Right atrium auricular region (tissue), 2 donors: ENCODE measurements around the gene GGT1. TPM values are rescaled to one million over a fixed set of nuclear protein-coding genes. Genes with fewer than 3 reads are reported as not detected.
"Not testable (repeated sequence)": the region's sequence is repeated elsewhere in the genome, so short reads cannot be mapped to it uniquely, and the experiment has no call there.

Experiments
- DNase-seq: peaks from one replicate; pipeline ENCODE4 v3.0.0-alpha.2; 2019; ENCODE audit warnings: low spot score
- H3K27ac ChIP-seq, 2 donors: fragments of 200-600 bp; sonication (generic); 1 replicate in 1 of 2; 2 replicates in 1 of 2; pipeline ENCODE4 v1.5.1; 2016 to 2019
- H3K27me3 ChIP-seq, 2 donors: fragments of 200-600 bp; sonication (generic); one replicate each; pipeline versions ENCODE4 v1.5.1 to v1.6.0; 2017 to 2019
- H3K36me3 ChIP-seq: fragments of 200-600 bp; sonication (generic); one replicate; pipeline ENCODE4 v1.5.1; 2016
- H3K4me1 ChIP-seq, 2 donors: fragments of 200-600 bp; sonication (generic); one replicate each; pipeline versions ENCODE4 v1.5.1 to v1.6.0; 2017 to 2019
- H3K4me3 ChIP-seq, 2 donors: fragments of 200-600 bp; sonication (generic); 1 replicate in 1 of 2; 2 replicates in 1 of 2; pipeline ENCODE4 v1.5.1; 2017 to 2019; ENCODE audit warnings: mild to moderate bottlenecking in 1 of 2, moderate library complexity in 1 of 2
- H3K9me3 ChIP-seq, 2 donors: fragments of 200-600 bp; sonication (generic); one replicate each; pipeline ENCODE4 v1.5.1; 2019
- total RNA-seq, 2 donors: library from RNA; depleted of rRNA; stranded (reverse); fragments of >200 nt; gene quantifications; one replicate each; pipeline ENCODE4 v1.1.0, GENCODE V29; 2016
- TF ChIP-seq, protein P1 (sequence below), 2 donors: fragments of 200-600 bp; sonication (generic); IDR thresholded peaks; one replicate each; pipeline ENCODE4 v1.5.1; 2019; ENCODE audit warnings: antibody characterized with exemption in 2 of 2

The GGT1 gene
- total RNA-seq, 2 donors from 2014 or later, result 0.98 to 1.7 TPM

DNA sequence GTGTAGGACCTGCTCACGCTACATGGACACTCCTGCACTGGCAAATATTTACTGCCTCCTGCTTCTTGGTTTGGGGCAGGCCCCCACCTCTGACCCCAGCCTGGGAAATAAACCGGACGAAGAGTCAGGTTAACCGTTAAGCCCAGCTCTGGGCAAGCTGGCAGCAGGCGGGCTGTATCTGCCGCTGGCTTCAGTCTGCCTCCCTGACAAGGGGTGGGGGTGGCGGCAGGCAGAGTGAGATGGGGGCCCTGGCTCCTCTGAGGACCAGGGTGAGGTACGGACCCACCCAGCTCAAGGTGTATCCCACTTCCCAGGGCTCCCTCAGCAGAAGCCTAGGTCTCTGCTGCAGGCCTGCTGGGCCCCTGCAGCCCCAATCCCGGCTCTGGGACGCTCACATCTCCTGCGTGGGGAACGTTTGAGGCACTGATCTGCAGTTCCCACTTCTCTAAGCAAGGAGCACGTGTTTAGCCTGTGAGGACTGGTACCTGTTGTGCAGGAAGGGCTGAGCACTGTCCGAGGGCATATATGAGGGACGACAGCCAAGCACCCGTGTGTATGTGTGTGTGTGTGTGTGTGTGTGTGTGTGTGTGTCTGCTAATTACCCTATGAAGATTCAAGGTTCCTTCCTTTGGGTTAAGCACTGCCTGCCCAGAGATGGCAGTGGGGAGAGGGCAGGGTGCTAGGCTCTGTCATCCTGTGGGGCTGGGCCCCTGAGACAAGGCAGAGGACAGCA is 9.0 kb upstream of the GGT1 start:
- DNase-seq, result no peak
- Histone ChIP-seq H3K4me1 (peaks cover 0 to 10% of the 10 kb centered on the region in 2 donors), H3K9me3 (no peaks in the 10 kb centered on the region), H3K27ac (peak overlapping the region in 1 of 2 donors; percentile 81), H3K4me3 (no peak overlapping the region), H3K36me3 (no peaks in the 10 kb centered on the region), H3K27me3 (no peaks in the 10 kb centered on the region)
- TF ChIP-seq, protein P1, sequence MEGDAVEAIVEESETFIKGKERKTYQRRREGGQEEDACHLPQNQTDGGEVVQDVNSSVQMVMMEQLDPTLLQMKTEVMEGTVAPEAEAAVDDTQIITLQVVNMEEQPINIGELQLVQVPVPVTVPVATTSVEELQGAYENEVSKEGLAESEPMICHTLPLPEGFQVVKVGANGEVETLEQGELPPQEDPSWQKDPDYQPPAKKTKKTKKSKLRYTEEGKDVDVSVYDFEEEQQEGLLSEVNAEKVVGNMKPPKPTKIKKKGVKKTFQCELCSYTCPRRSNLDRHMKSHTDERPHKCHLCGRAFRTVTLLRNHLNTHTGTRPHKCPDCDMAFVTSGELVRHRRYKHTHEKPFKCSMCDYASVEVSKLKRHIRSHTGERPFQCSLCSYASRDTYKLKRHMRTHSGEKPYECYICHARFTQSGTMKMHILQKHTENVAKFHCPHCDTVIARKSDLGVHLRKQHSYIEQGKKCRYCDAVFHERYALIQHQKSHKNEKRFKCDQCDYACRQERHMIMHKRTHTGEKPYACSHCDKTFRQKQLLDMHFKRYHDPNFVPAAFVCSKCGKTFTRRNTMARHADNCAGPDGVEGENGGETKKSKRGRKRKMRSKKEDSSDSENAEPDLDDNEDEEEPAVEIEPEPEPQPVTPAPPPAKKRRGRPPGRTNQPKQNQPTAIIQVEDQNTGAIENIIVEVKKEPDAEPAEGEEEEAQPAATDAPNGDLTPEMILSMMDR (IDR thresholded peaks at IDR 0.05), result no peak

DNA sequence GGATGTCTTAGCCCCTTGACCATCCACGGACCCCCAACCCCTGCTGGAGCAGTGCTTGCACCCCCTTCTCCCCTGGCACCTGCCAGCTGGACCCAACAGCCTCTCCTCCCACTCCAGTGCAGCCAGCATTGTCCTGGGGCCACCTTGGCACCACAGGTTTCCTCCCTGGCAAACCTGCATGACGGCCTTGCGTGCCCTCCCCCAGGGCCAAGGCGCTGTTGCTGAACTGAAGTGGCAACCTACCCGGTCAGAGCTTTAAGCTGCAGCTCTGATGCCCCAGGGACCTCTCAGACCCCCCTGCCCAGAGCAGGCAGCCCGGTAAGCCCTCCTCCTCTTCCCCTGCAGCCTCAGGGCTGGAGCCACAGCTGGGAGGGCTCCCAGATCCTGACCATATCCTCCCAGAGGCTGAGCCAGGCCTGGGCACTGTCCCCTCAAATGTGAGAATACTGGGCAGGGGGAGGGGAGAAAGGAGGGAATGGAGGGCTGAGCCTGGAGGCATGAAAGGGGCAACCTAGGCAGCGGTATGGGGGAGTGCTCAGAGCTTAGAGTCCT is 8.3 kb upstream of the GGT1 start:
- no peak overlapping the region for H3K4me3 ChIP-seq
- DNase-seq, result no peak
- TF ChIP-seq, protein P1 (IDR thresholded peaks at IDR 0.05), result no peak

DNA sequence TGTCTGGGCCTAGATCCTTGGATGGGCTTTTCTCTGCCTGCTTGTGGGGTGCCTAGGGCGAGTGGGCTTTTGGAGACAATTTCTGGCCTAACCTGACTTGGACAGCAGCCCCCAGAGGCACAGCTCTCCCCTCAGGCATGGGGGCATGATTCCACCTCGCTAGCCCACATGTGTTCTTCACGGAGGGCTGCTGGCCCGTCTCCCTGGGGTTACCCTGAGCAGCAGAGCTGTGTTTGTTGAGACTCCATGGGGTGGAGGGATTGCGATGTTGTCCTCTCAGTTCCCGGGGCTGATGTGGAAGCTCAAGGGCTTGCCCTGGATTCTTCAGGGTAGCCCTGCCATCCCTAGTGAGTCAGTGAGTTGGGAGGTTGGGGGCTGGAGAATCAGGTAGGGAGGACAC is 7.8 kb upstream of the GGT1 start:
- Histone ChIP-seq H3K4me3 (no peak overlapping the region), H3K36me3 (no peaks in the 10 kb centered on the region), H3K27ac (no peak overlapping the region), H3K27me3 (no peaks in the 10 kb centered on the region), H3K4me1 (peaks cover 0 to 10% of the 10 kb centered on the region in 2 donors), H3K9me3 (no peaks in the 10 kb centered on the region)
- no peak for DNase-seq
- TF ChIP-seq, protein P1 (IDR thresholded peaks at IDR 0.05), result no peak

More for the DNA sequence above, 8.3 kb upstream of the GGT1 start:
- Histone ChIP-seq H3K9me3 (no peaks in the 10 kb centered on the region), H3K4me1 (peaks cover 0 to 10% of the 10 kb centered on the region in 2 donors), H3K27me3 (no peaks in the 10 kb centered on the region), H3K36me3 (no peaks in the 10 kb centered on the region), H3K27ac (no peak overlapping the region)

DNA sequence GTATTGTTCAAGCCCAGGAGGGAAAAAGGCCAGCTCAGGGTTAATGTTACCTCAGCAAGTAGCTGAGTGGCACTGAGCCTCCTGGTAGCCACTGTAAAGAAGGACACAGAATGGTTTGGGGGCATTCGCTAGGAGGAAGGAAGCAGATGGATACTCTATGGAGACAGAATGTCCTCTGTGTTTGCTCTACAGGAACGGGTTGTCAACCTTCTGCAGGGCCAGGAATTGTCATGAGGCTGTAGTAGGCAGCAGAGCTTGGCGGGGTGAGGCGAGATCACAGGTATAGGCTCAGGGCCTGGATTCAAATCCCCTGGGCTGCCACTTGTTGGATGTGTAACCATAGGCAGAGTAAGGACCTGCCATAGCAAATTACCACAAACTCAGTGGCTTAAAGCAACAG is 7.1 kb upstream of the GGT1 start:
- H3K27ac ChIP-seq, result no peak overlapping the region
- peaks cover 0 to 13% of the 10 kb centered on the region in 2 donors for H3K4me1 ChIP-seq
- DNase-seq, result no peak
- H3K36me3 ChIP-seq, result no peaks in the 10 kb centered on the region
- H3K27me3 ChIP-seq, result no peaks in the 10 kb centered on the region
- H3K9me3 ChIP-seq, result no peaks in the 10 kb centered on the region
- TF ChIP-seq, protein P1 (IDR thresholded peaks at IDR 0.05), result no peak
- no peak overlapping the region for H3K4me3 ChIP-seq

DNA sequence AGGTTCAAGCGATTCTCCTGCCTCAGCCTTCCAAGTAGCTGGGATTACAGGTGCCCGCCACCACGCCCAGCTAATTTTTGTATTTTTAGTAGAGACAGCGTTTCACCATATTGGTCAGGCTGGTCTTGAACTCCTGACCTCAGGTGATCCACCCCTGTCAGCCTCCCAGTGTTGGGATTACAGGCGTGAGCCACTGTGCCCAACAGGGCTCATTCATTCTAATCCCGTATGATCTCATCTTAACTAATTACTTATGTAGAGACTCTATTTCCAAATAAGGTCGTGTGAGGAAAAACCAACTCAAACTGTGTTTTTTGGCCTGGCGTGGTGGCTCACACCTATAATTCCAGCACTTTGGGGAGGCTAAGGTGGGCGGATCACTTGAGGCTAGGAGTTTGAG is 5.9 kb upstream of the GGT1 start:
- not testable (repeated sequence) for DNase-seq, H3K4me3 ChIP-seq, H3K27ac ChIP-seq, H3K9me3 ChIP-seq, H3K36me3 ChIP-seq, H3K27me3 ChIP-seq
- peaks cover 0 to 19% of the 10 kb centered on the region in 2 donors for H3K4me1 ChIP-seq

DNA sequence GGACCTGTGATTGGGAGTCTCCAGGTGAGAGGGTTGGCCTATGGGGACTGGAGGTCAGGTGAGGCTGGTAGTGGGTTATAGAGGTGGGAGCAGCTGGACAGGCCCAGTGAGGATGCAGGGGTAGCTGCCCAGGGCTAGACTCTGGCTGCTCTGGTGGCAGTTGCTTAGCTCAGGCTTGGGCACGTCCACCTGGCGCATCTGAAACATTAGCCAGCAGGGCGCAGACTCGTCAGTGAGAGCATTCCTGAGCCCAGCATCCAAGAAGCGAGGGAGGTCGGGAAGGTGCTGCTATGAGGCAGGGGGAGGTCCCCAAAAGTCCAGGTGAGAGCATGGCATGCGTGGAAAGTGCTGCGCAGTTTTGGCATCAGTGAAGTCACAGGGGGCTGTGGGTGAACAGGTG is 3.5 kb upstream of the GGT1 start:
- peaks cover 0 to 25% of the 10 kb centered on the region in 2 donors for H3K4me1 ChIP-seq
- H3K27me3 ChIP-seq, result no peaks in the 10 kb centered on the region
- TF ChIP-seq, protein P1 (IDR thresholded peaks at IDR 0.05), result no peak
- no peak for DNase-seq
- H3K36me3 ChIP-seq, result no peaks in the 10 kb centered on the region
- no peak overlapping the region for H3K4me3 ChIP-seq
- no peaks in the 10 kb centered on the region for H3K9me3 ChIP-seq
- H3K27ac ChIP-seq, result no peak overlapping the region

DNA sequence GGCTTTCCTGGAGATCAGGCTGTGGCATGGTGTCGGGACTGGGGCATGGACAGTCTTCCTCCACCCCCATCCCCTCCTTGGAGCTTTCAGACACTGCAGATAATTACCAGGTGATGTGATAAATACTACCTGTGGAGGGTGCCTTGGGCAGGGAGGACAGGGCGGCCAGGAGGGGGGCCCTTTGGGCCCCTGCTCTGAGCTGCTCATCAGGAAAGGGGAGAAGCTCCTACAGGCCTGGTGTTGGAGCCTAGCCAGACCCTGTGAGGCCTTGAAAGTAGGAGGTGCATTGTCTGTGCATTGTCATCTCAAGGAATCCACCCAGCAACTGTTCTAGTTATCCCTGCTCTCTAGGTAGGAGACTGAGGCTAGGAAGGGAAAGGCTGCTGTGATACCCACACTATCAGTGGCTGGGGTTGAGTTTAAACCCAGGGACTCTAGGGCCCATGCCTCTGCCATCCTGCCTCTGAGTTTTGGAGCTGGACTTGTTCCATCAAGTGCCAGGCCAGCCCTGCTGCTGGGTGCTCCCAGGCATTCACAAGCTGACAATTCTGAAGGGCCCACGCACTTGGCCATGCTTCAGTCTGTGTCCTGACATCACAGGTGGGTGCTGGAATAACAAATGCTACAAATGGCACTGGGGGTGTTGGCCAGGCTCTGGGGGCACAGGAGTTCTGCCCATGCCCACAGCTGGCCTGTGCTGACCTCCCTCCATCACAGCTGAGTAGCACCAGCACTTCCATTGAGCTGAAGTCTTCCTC is 2.9 kb upstream of the GGT1 start:
- not testable (repeated sequence) for H3K4me3 ChIP-seq, H3K27ac ChIP-seq, H3K27me3 ChIP-seq, H3K36me3 ChIP-seq, DNase-seq, H3K9me3 ChIP-seq
- peaks cover 0 to 25% of the 10 kb centered on the region in 2 donors for H3K4me1 ChIP-seq
